HFF-Myc (cell line): ENCODE data around the gene KCNK2.

Experiments used
- DNase-seq: peaks from one replicate; pipeline ENCODE4 v3.0.0-alpha.2; 2011; ENCODE audit warnings: low read depth; ENCODE audit errors: extremely low read depth
- H3K4me3 ChIP-seq: replicated peaks from 2 replicates; pipeline ENCODE4 v1.5.1; 2011; ENCODE audit warnings: low read depth, mild to moderate bottlenecking, control low read depth, low read length
- TF ChIP-seq, protein P1 (sequence below): IDR thresholded peaks from 2 replicates; pipeline ENCODE4 v1.5.1; 2012; ENCODE audit warnings: mild to moderate bottlenecking, low read depth, low read length, control low read depth; ENCODE audit errors: missing control alignments

Gene KCNK2

GRCh38 chr1:215228193-215228592 lies 145.7 kb downstream of the KCNK2 start:
- TF ChIP-seq, protein P1, sequence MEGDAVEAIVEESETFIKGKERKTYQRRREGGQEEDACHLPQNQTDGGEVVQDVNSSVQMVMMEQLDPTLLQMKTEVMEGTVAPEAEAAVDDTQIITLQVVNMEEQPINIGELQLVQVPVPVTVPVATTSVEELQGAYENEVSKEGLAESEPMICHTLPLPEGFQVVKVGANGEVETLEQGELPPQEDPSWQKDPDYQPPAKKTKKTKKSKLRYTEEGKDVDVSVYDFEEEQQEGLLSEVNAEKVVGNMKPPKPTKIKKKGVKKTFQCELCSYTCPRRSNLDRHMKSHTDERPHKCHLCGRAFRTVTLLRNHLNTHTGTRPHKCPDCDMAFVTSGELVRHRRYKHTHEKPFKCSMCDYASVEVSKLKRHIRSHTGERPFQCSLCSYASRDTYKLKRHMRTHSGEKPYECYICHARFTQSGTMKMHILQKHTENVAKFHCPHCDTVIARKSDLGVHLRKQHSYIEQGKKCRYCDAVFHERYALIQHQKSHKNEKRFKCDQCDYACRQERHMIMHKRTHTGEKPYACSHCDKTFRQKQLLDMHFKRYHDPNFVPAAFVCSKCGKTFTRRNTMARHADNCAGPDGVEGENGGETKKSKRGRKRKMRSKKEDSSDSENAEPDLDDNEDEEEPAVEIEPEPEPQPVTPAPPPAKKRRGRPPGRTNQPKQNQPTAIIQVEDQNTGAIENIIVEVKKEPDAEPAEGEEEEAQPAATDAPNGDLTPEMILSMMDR = no peak
- no peak for DNase-seq
- H3K4me3 ChIP-seq = no peak overlapping the region

GRCh38 chr1:215241451-215241850 lies 158.9 kb downstream of the KCNK2 start:
- no peak for DNase-seq
- no peak overlapping the region for H3K4me3 ChIP-seq
- TF ChIP-seq, protein P1 = no peak

GRCh38 chr1:215243345-215244054 lies 161.0 kb downstream of the KCNK2 start:
- no peak for DNase-seq
- TF ChIP-seq, protein P1 = no peak
- no peak overlapping the region for H3K4me3 ChIP-seq

DNA sequence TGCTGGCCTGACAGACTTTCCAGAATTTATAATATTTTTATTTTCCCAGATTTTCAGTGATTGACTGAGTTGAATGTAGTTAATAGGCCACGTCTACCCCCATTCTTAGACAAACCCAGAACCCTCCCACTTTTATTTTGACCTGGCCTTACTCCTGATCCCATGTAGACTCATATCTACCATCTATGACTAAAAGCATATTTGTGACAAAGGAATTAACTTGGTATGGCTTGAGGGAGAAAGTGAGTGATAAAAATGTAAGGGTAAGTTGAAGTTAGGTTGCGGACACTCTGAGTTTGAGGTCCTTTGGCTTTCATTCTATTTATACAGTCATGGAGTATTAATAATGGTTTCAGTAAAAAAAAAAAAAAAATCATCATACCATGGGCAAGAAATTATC lies 168.4 kb downstream of the KCNK2 start:
- no peak for DNase-seq
- TF ChIP-seq, protein P1 = no peak

DNA sequence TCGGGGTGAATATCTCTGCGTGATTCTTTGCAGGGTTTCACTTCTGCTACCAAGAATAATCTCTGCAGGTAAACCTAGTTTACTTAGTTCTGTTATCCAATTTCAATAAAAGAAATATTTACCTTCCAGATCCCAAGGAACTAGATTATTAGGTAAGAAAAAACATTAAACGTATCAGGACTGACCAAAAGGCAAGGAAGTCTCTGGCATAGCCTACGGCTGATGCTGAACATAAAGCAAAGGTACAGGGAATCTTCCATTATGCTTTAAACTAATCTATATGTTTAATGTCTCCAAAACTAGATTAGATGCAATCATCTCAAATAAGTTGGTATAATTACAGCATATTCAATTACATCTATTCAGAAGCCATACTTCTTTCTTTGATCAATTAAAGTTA lies 168.9 kb downstream of the KCNK2 start:
- DNase-seq = no peak
- TF ChIP-seq, protein P1 = no peak
- no peak overlapping the region for H3K4me3 ChIP-seq

More for the DNA sequence above, 168.4 kb downstream of the KCNK2 start:
- H3K4me3 ChIP-seq = no peak overlapping the region

- no peak overlapping the region for H3K4me3 ChIP-seq
- no peak for DNase-seq
- TF ChIP-seq, protein P1 = no peak
Measured at GRCh38 chr1:215252164-215252563, 169.6 kb downstream of the KCNK2 start.
